Measurements from ENCODE around the gene PCBD1. TPM values are rescaled to one million over a fixed set of nuclear protein-coding genes. Genes with fewer than 3 reads are reported as not detected.

The PCBD1 gene
- total RNA-seq, 1 donor from 2014 or later = 34.6 TPM

GRCh38 chr10:70927189-70927943 lies 39.0 kb upstream of the PCBD1 start:
- Mint-ChIP-seq H3K9me3 (no peaks in the 10 kb centered on the region), H3K27me3 (ENCODE audit: insufficient read depth, low read depth) (peaks cover 8% of the 10 kb centered on the region), H3K4me1 (peaks cover 16% of the 10 kb centered on the region), H3K27ac (no peak overlapping the region), H3K36me3 (no peaks in the 10 kb centered on the region), H3K4me3 (no peak overlapping the region)
- no peak for DNase-seq (ENCODE audit: low spot score)
- no peaks in the 10 kb centered on the region for H3F3A ChIP-seq (ENCODE audit: low read depth)
- H4K20me1 ChIP-seq (ENCODE audit: low read depth) = no peaks in the 10 kb centered on the region
- no peaks in the 10 kb centered on the region for H3K36me3 ChIP-seq
- TF ChIP-seq CTCF (IDR thresholded peaks at IDR 0.05) (no peak), EZH2 (IDR thresholded peaks at IDR 0.05) (no peak), EZH2phosphoT487 (IDR thresholded peaks at IDR 0.05) (no peak)
- H2AFZ ChIP-seq (replicated peaks) = no peak overlapping the region
- no peak overlapping the region for H3K4me3 ChIP-seq
- H3K4me2 ChIP-seq = no peak overlapping the region
- no peak overlapping the region for H3K9ac ChIP-seq
- H3K27me3 ChIP-seq = no peaks in the 10 kb centered on the region
- no peaks in the 10 kb centered on the region for H3K4me1 ChIP-seq
- no peak overlapping the region for H3K27ac ChIP-seq
- no peaks in the 10 kb centered on the region for H3K9me3 ChIP-seq (ENCODE audit: low read depth)
- H3K79me2 ChIP-seq (ENCODE audit: low read depth) = no peaks in the 10 kb centered on the region

DNA sequence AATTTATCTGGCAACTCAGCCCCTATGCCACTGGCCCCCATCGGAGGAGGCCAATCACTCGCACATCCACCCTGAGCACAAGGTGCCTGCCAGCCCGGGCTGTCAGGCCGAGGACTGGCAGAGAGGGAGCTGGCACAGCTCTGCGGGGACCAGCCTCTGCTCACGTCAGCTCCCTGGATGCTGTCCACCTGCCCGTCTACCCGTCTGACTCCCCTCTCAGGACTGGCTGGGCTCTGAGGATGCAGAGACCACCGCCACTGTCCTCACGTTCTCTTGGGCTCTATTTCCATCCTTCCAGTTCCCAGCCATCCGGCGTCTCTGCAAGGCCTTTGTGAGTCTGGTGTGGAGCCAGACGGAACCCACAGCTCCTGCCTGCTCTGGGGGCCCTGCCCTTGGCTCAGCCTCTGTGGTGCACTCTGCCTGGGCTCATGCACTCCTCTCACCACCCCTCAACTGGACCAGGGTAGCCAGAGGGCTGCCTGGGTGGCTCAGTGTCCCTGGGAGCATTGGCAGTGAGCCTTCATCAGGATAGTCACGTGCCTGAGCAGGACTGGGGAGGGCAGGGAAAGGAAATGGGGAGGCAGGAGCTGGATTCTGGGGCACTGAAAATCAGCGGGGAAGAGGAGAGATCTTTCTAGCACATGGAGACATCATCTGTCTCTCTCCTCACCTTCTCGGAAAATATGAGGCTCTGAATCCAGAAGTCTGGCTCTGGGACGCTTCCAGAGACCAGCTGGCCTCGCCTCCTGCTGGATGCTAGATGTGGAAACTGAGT lies 38.0 kb upstream of the PCBD1 start:
- Mint-ChIP-seq H3K9me3 (no peaks in the 10 kb centered on the region), H3K4me1 (peaks cover 16% of the 10 kb centered on the region), H3K27me3 (ENCODE audit: insufficient read depth, low read depth) (peaks cover 8% of the 10 kb centered on the region), H3K4me3 (no peak overlapping the region), H3K27ac (no peak overlapping the region), H3K36me3 (no peaks in the 10 kb centered on the region)
- no peaks in the 10 kb centered on the region for H3K36me3 ChIP-seq
- no peaks in the 10 kb centered on the region for H3K4me1 ChIP-seq
- H3K27ac ChIP-seq = no peak overlapping the region
- no peaks in the 10 kb centered on the region for H3K27me3 ChIP-seq
- H2AFZ ChIP-seq (replicated peaks) = no peak overlapping the region
- H3K4me3 ChIP-seq = no peak overlapping the region
- DNase-seq (ENCODE audit: low spot score) = no peak
- no peak for TF ChIP-seq CTCF (IDR thresholded peaks at IDR 0.05)
- TF ChIP-seq EZH2phosphoT487 (IDR thresholded peaks at IDR 0.05) = no peak
- TF ChIP-seq EZH2 (IDR thresholded peaks at IDR 0.05) = no peak
- no peaks in the 10 kb centered on the region for H3K79me2 ChIP-seq (ENCODE audit: low read depth)
- H3K9me3 ChIP-seq (ENCODE audit: low read depth) = no peaks in the 10 kb centered on the region
- no peak overlapping the region for H3K4me2 ChIP-seq
- no peaks in the 10 kb centered on the region for H4K20me1 ChIP-seq (ENCODE audit: low read depth)
- H3K9ac ChIP-seq = no peak overlapping the region
- H3F3A ChIP-seq (ENCODE audit: low read depth) = no peaks in the 10 kb centered on the region

GRCh38 chr10:70925377-70926225 lies 37.2 kb upstream of the PCBD1 start:
- Histone ChIP-seq H3F3A (ENCODE audit: low read depth) (no peaks in the 10 kb centered on the region), H3K9ac (no peak overlapping the region), H3K79me2 (ENCODE audit: low read depth) (no peaks in the 10 kb centered on the region), H3K36me3 (no peaks in the 10 kb centered on the region), H3K4me1 (no peaks in the 10 kb centered on the region), H2AFZ (replicated peaks) (no peak overlapping the region), H3K4me3 (no peak overlapping the region), H3K27me3 (no peaks in the 10 kb centered on the region), H3K9me3 (ENCODE audit: low read depth) (no peaks in the 10 kb centered on the region), H3K27ac (no peak overlapping the region), H4K20me1 (ENCODE audit: low read depth) (no peaks in the 10 kb centered on the region), H3K4me2 (no peak overlapping the region)
- Mint-ChIP-seq H3K4me1 (peaks cover 16% of the 10 kb centered on the region), H3K36me3 (no peaks in the 10 kb centered on the region), H3K27ac (no peak overlapping the region), H3K27me3 (ENCODE audit: insufficient read depth, low read depth) (peaks cover 8% of the 10 kb centered on the region), H3K9me3 (no peaks in the 10 kb centered on the region), H3K4me3 (no peak overlapping the region)
- DNase-seq (ENCODE audit: low spot score) = peak; percentile 82
- TF ChIP-seq EZH2phosphoT487 (IDR thresholded peaks at IDR 0.05) (no peak), CTCF (IDR thresholded peaks at IDR 0.05) (peak; percentile 85)

All from neural progenitor cell (in vitro differentiated cells).